Astrocyte (in vitro differentiated cells and primary cell): ENCODE measurements around the gene KRTAP21-2. TPM values are rescaled to one million over a fixed set of nuclear protein-coding genes. Genes with fewer than 3 reads are reported as not detected.
"Not testable (repeated sequence)": the region's sequence is repeated elsewhere in the genome, so short reads cannot be mapped to it uniquely, and the experiment has no call there.

Experiments used
- DNase-seq: peaks from one replicate; pipeline ENCODE4 v3.0.0-alpha.2; 2010; ENCODE audit warnings: low read depth
- FAIRE-seq: peaks from 2 replicates; lab custom pipeline; 2011; peaks lifted over from hg19 to GRCh38; lab: Jason Lieb, UNC
- H2AFZ ChIP-seq: 2 replicates; pipeline ENCODE4 v1.6.0; 2012; ENCODE audit warnings: low read depth, low read length, inconsistent platforms
- H3K27ac ChIP-seq: 2 replicates; pipeline ENCODE4 v1.5.1; 2011; ENCODE audit warnings: low read depth, low read length, inconsistent platforms
- H3K27me3 ChIP-seq: 2 replicates; pipeline ENCODE4 v1.6.0; 2011; ENCODE audit warnings: low read length, inconsistent platforms; ENCODE audit not compliant: insufficient read depth
- H3K36me3 ChIP-seq: 2 replicates; pipeline ENCODE4 v1.5.1; 2011; ENCODE audit warnings: low read length, inconsistent platforms; ENCODE audit not compliant: insufficient read depth
- H3K4me1 ChIP-seq: 2 replicates; pipeline ENCODE4 v1.5.1; 2011; ENCODE audit warnings: low read length, inconsistent platforms; ENCODE audit not compliant: insufficient read depth
- H3K4me2 ChIP-seq: 2 replicates; pipeline ENCODE4 v1.6.0; 2012; ENCODE audit warnings: low read length, inconsistent platforms
- H3K4me3 ChIP-seq: 2 replicates; pipeline ENCODE4 v1.5.1; 2011; ENCODE audit warnings: low read depth, mild to moderate bottlenecking, low read length, inconsistent platforms; ENCODE audit not compliant: insufficient read depth
- H3K79me2 ChIP-seq: 2 replicates; pipeline ENCODE4 v1.6.0; 2012; ENCODE audit warnings: mild to moderate bottlenecking, low read length, inconsistent platforms; ENCODE audit not compliant: insufficient read depth
- H3K9ac ChIP-seq: 2 replicates; pipeline ENCODE4 v1.6.0; 2012; ENCODE audit warnings: mild to moderate bottlenecking, low read length, inconsistent platforms
- H3K9me3 ChIP-seq: 2 replicates; pipeline ENCODE4 v1.5.1; 2012; ENCODE audit warnings: low read depth, mild to moderate bottlenecking, low read length, inconsistent platforms; ENCODE audit not compliant: insufficient read depth
- H4K20me1 ChIP-seq: 2 replicates; pipeline ENCODE4 v1.6.0; 2012; ENCODE audit warnings: low read length, inconsistent platforms; ENCODE audit not compliant: insufficient read depth
- H3K27ac Mint-ChIP-seq: one replicate; pipeline ENCODE4 v1.8.0; 2021; ENCODE audit warnings: mild to moderate bottlenecking, mixed read lengths; ENCODE audit not compliant: unreplicated experiment
- H3K27me3 Mint-ChIP-seq: one replicate; pipeline ENCODE4 v1.8.0; 2021; ENCODE audit warnings: low read depth, mixed read lengths; ENCODE audit not compliant: unreplicated experiment
- H3K36me3 Mint-ChIP-seq: one replicate; pipeline ENCODE4 v1.8.0; 2021; ENCODE audit warnings: low read depth, mixed read lengths; ENCODE audit not compliant: unreplicated experiment
- H3K4me1 Mint-ChIP-seq: one replicate; pipeline ENCODE4 v1.8.0; 2021; ENCODE audit warnings: low read depth, mixed read lengths; ENCODE audit not compliant: unreplicated experiment
- H3K4me3 Mint-ChIP-seq: one replicate; pipeline ENCODE4 v1.8.0; 2021; ENCODE audit warnings: mild to moderate bottlenecking, moderate library complexity, mixed read lengths; ENCODE audit not compliant: unreplicated experiment
- H3K9me3 Mint-ChIP-seq: one replicate; pipeline ENCODE4 v1.8.0; 2021; ENCODE audit warnings: mild to moderate bottlenecking, mixed read lengths; ENCODE audit not compliant: unreplicated experiment
- EZH2 ChIP-seq: IDR thresholded peaks from 2 replicates; pipeline ENCODE4 v1.6.1; 2012; ENCODE audit warnings: mild to moderate bottlenecking, low read length, inconsistent platforms; ENCODE audit not compliant: insufficient read depth
- total RNA-seq: library from RNA; stranded (reverse); gene quantifications from 2 replicates; pipeline ENCODE4 v1.2.1, GENCODE V29; 2021
- TF ChIP-seq, protein P1 (sequence below): IDR thresholded peaks from 2 replicates; pipeline ENCODE4 v1.5.1; 2011; ENCODE audit warnings: low read depth, mild to moderate bottlenecking, inconsistent platforms, low read length, moderate library complexity; ENCODE audit not compliant: insufficient read depth

Gene KRTAP21-2
- total RNA-seq, 1 donor from 2014 or later, result not detected

DNA sequence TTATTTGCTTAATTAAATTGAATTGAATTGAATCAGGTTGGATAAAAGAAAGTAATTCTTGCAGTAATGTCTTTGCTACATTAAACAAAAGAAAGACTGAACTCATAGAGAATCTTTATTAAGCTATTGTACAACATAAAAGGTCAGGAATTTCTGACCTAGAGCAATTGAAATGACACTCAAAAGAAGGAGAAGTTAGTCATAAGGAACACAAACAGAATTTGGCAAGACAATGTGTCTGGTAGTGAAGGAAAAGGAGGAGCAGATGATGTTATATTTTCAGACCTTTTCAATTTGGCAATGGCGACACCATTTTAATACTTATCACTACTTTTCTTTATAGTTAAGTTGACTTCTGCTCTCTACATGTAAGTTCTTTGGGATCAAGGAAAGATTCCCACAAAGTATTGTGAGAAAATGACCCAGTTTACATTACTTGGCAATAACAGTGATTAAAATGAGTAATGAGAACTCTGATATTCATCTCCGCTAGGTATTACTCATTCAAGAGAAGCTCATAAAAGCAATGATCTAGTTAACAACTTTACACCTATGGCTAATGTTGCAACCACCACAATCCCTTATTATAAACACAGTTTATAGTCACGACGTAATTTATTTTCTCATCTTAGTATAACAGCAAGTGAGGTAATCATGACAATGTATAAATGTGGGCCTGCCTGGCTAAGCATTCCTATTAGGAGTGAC, 22.8 kb upstream of the KRTAP21-2 start:
- Histone ChIP-seq H3K4me1 (no peaks in the 10 kb centered on the region), H2AFZ (no peak overlapping the region), H3K4me2 (no peak overlapping the region), H3K4me3 (no peak overlapping the region), H4K20me1 (no peaks in the 10 kb centered on the region), H3K27me3 (no peaks in the 10 kb centered on the region), H3K9ac (no peak overlapping the region), H3K36me3 (no peaks in the 10 kb centered on the region), H3K27ac (no peak overlapping the region), H3K79me2 (no peaks in the 10 kb centered on the region), H3K9me3 (no peaks in the 10 kb centered on the region)
- FAIRE-seq (no peak), DNase-seq (no peak)
- H3K27ac Mint-ChIP-seq, result no peak overlapping the region
- H3K27me3 Mint-ChIP-seq, result peaks cover 2% of the 10 kb centered on the region
- no peaks in the 10 kb centered on the region for H3K4me1 Mint-ChIP-seq
- H3K36me3 Mint-ChIP-seq, result no peaks in the 10 kb centered on the region
- H3K9me3 Mint-ChIP-seq, result no peaks in the 10 kb centered on the region
- no peak overlapping the region for H3K4me3 Mint-ChIP-seq
- TF ChIP-seq, protein P1, sequence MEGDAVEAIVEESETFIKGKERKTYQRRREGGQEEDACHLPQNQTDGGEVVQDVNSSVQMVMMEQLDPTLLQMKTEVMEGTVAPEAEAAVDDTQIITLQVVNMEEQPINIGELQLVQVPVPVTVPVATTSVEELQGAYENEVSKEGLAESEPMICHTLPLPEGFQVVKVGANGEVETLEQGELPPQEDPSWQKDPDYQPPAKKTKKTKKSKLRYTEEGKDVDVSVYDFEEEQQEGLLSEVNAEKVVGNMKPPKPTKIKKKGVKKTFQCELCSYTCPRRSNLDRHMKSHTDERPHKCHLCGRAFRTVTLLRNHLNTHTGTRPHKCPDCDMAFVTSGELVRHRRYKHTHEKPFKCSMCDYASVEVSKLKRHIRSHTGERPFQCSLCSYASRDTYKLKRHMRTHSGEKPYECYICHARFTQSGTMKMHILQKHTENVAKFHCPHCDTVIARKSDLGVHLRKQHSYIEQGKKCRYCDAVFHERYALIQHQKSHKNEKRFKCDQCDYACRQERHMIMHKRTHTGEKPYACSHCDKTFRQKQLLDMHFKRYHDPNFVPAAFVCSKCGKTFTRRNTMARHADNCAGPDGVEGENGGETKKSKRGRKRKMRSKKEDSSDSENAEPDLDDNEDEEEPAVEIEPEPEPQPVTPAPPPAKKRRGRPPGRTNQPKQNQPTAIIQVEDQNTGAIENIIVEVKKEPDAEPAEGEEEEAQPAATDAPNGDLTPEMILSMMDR, result no peak
- TF ChIP-seq EZH2, result no peak

- FAIRE-seq (no peak), DNase-seq (no peak)
- no peaks in the 10 kb centered on the region for H3K36me3 Mint-ChIP-seq
- no peak for TF ChIP-seq EZH2
- TF ChIP-seq, protein P1, result no peak
- H3K27ac ChIP-seq, result no peak overlapping the region
- no peaks in the 10 kb centered on the region for H3K4me1 ChIP-seq
- peaks cover under 1% of the 10 kb centered on the region for H3K27me3 Mint-ChIP-seq
- H3K36me3 ChIP-seq, result no peaks in the 10 kb centered on the region
- no peaks in the 10 kb centered on the region for H3K27me3 ChIP-seq
- no peak overlapping the region for H3K9ac ChIP-seq
- no peaks in the 10 kb centered on the region for H3K4me1 Mint-ChIP-seq
- H3K27ac Mint-ChIP-seq, result no peak overlapping the region
- H3K9me3 Mint-ChIP-seq, result no peaks in the 10 kb centered on the region
- no peak overlapping the region for H2AFZ ChIP-seq
- H3K4me3 ChIP-seq, result no peak overlapping the region
- H4K20me1 ChIP-seq, result no peaks in the 10 kb centered on the region
- no peak overlapping the region for H3K4me3 Mint-ChIP-seq
- no peaks in the 10 kb centered on the region for H3K79me2 ChIP-seq
- H3K9me3 ChIP-seq, result peaks cover 5% of the 10 kb centered on the region
- H3K4me2 ChIP-seq, result no peak overlapping the region
Measured at GRCh38 chr21:30760776-30761175, 13.7 kb upstream of the KRTAP21-2 start.

DNA sequence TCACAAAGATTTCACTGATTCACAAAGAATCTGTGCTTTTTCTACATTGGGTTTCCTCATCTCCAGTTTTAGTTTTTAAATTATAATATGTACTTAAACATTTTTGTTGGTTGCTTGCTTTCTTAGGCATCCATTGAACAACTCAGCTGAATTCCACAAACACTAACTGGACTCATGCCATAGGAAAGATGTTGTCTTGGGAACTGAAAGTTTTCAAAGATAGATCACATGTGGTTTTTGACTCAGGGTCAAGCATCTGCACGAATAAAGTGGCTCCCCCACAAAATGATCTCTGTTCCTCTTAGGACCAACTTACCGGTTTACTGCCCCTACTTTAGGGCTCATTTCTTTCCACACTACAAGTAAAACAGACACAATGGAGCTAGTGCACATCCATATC, 11.2 kb upstream of the KRTAP21-2 start:
- Histone ChIP-seq H3K27me3 (no peaks in the 10 kb centered on the region), H3K27ac (no peak overlapping the region), H2AFZ (no peak overlapping the region), H3K9me3 (no peaks in the 10 kb centered on the region), H3K9ac (no peak overlapping the region), H3K79me2 (no peaks in the 10 kb centered on the region), H3K36me3 (no peaks in the 10 kb centered on the region), H3K4me1 (no peaks in the 10 kb centered on the region), H3K4me2 (no peak overlapping the region), H4K20me1 (no peaks in the 10 kb centered on the region), H3K4me3 (no peak overlapping the region)
- FAIRE-seq (no peak), DNase-seq (no peak)
- TF ChIP-seq, protein P1, result no peak
- TF ChIP-seq EZH2, result no peak
- Mint-ChIP-seq H3K9me3 (no peaks in the 10 kb centered on the region), H3K4me1 (no peaks in the 10 kb centered on the region), H3K27ac (no peak overlapping the region), H3K27me3 (peaks cover 2% of the 10 kb centered on the region), H3K4me3 (no peak overlapping the region), H3K36me3 (no peaks in the 10 kb centered on the region)

DNA sequence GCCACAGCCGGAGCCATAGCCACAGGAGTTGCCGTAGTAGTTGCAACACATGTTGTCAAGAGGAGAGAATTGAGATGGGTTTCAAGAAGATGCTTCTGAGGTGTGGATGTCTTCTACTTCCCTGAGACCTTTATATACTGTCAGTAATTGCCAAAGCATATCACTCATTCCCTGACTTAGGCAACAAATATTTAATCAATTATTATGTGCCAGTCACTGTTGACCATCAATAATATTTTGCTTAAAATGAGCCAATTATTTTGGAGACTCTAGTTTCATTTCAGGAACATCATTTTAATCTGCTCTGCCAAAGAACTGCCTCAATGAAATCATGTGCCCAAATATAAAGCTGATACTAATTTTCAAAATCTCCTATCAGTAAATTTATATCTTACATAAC, 8.3 kb upstream of the KRTAP21-2 start, which contains the start of gene KRTAP21-1:
TSS of gene KRTAP21-1 (minus strand) at position 101 of the 400 bp plus-strand sequence. CDS start at position 51, 50 bp downstream.
- FAIRE-seq, H3K4me1 ChIP-seq, H3K9me3 Mint-ChIP-seq, H3K27me3 ChIP-seq, H3K4me3 ChIP-seq, H3K27ac Mint-ChIP-seq, H3K4me2 ChIP-seq, H3K27ac ChIP-seq, H3K4me3 Mint-ChIP-seq, H3K9ac ChIP-seq, H3K36me3 ChIP-seq, H2AFZ ChIP-seq, H3K4me1 Mint-ChIP-seq, H4K20me1 ChIP-seq, H3K27me3 Mint-ChIP-seq, H3K9me3 ChIP-seq, DNase-seq, H3K79me2 ChIP-seq, H3K36me3 Mint-ChIP-seq: not testable (repeated sequence)
